Occipital lobe (tissue), 2 donors: Measurements from ENCODE around the gene SPAG6. TPM values are rescaled to one million over a fixed set of nuclear protein-coding genes. Genes with fewer than 3 reads are reported as not detected.
A peak's percentile ranks its signal among the peaks of the same experiment; 100 is the strongest.

Source experiments
- DNase-seq: peaks from one replicate; lab custom pipeline; 2025; lab: John Stamatoyannopoulos, UW
- total RNA-seq: library from RNA; depleted of rRNA; stranded (reverse); fragments of >200 nt; gene quantifications from one replicate; pipeline ENCODE4 v1.2.3, GENCODE V29; 2014

Gene SPAG6
- total RNA-seq, 1 donor from 2014 or later = 1.2 TPM

GRCh38 chr10:22433875-22434274 is 88.6 kb downstream of the SPAG6 start:
- DNase-seq = no peak

- no peak for DNase-seq
Measured at GRCh38 chr10:22434521-22434920, 89.2 kb downstream of the SPAG6 start.

- no peak for DNase-seq
Measured at GRCh38 chr10:22435650-22436049, 90.4 kb downstream of the SPAG6 start.

- DNase-seq = no peak
Measured at GRCh38 chr10:22436526-22436892, 91.2 kb downstream of the SPAG6 start.

- DNase-seq = peak; percentile 81
Measured at GRCh38 chr10:22436893-22437619, 91.8 kb downstream of the SPAG6 start.

- DNase-seq = peak; percentile 37
Measured at GRCh38 chr10:22437620-22438588, 92.6 kb downstream of the SPAG6 start.

- no peak for DNase-seq
Measured at GRCh38 chr10:22438711-22439110, 93.4 kb downstream of the SPAG6 start.

- no peak for DNase-seq
Measured at GRCh38 chr10:22442063-22442462, 96.8 kb downstream of the SPAG6 start.

GRCh38 chr10:22442468-22442867 is 97.2 kb downstream of the SPAG6 start:
- DNase-seq = no peak

GRCh38 chr10:22443175-22443901 is 98.0 kb downstream of the SPAG6 start:
- DNase-seq = no peak

- DNase-seq = no peak
Measured at GRCh38 chr10:22444219-22444788, 99.0 kb downstream of the SPAG6 start.

GRCh38 chr10:22445495-22445894 is 100.2 kb downstream of the SPAG6 start:
- no peak for DNase-seq

- DNase-seq = no peak
Measured at GRCh38 chr10:22447068-22447467, 101.8 kb downstream of the SPAG6 start.

GRCh38 chr10:22451346-22451745 is 106.0 kb downstream of the SPAG6 start:
- no peak for DNase-seq

GRCh38 chr10:22453320-22453719 is 108.0 kb downstream of the SPAG6 start:
- no peak for DNase-seq

- no peak for DNase-seq
Measured at GRCh38 chr10:22453948-22454591, 108.8 kb downstream of the SPAG6 start.

GRCh38 chr10:22454634-22455033 is 109.3 kb downstream of the SPAG6 start:
- no peak for DNase-seq

GRCh38 chr10:22455068-22455857 is 110.0 kb downstream of the SPAG6 start:
- no peak for DNase-seq

GRCh38 chr10:22456486-22456885 is 111.2 kb downstream of the SPAG6 start:
- no peak for DNase-seq
